DMS 273 treated with DMSO at 0.1 percent for 48 hours (cell line): ENCODE measurements around the gene SSR2.

Experiments used
- DNase-seq: peaks from one replicate; lab custom pipeline; 2025; lab: John Stamatoyannopoulos, UW

The SSR2 gene

DNA sequence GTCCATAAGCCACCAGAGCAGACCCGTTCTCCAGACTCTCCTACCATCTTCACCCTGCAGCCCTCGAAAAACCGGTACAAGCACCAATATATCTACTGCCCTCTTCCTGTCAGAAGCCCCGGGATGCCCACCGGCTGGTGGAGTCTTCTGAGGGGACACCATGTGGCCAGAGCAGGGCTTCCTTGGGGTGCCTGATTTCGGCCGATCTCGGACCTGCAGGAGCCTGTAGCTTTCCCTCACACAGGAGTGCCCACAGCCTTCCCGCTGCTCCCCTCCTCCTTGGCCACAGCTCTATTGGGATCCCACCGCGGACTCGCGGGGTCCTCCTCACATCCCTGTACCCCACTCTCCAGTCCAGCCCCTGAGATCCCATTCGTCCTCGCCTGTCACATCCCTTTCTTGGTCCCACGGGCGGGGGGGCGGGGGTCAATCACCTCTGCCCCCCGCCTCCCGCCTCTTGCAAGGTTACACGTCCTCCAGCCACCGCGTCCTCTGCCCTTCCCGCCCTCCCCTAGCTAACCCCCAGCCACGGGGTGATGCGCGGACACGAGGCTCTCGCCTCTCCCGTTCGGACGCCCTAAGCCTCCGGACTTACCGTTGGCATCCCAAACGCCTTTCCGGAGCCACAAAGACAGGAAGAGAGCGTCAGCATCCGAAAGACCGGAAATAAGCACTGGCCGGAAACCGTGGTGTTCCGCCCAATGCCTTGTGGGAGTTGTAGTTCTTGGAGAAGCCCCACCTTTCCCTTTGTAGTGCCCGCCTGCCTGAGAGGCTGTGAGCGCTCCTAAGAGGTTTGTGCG, at the start of gene SSR2:
TSS of gene SSR2 (minus strand) at position 659 of the 800 bp plus-strand sequence. CDS start 784 bp downstream, outside the sequence.
- peak; percentile 79 for DNase-seq

DNA sequence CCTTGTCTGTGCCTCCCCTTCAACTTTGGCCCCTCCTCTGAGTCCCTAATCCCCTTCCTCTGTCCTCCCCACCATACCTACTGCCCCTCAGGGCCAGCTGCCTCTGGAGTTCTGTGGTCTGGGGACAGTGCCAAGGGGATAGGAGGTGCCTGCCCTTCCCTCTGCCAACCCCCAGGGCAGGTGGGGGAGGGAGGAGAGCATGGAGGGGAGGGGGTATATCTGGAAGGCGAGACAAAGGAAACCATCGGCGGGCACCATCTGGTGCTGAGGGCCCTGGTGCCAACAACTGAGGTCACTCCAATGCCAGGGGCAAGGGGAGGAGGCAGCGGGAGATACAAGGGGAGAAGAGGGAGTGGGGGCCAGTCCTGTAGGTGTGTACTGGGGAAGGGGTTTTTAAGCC, 49.8 kb upstream of the SSR2 start:
- peak; percentile 87 for DNase-seq

DNA sequence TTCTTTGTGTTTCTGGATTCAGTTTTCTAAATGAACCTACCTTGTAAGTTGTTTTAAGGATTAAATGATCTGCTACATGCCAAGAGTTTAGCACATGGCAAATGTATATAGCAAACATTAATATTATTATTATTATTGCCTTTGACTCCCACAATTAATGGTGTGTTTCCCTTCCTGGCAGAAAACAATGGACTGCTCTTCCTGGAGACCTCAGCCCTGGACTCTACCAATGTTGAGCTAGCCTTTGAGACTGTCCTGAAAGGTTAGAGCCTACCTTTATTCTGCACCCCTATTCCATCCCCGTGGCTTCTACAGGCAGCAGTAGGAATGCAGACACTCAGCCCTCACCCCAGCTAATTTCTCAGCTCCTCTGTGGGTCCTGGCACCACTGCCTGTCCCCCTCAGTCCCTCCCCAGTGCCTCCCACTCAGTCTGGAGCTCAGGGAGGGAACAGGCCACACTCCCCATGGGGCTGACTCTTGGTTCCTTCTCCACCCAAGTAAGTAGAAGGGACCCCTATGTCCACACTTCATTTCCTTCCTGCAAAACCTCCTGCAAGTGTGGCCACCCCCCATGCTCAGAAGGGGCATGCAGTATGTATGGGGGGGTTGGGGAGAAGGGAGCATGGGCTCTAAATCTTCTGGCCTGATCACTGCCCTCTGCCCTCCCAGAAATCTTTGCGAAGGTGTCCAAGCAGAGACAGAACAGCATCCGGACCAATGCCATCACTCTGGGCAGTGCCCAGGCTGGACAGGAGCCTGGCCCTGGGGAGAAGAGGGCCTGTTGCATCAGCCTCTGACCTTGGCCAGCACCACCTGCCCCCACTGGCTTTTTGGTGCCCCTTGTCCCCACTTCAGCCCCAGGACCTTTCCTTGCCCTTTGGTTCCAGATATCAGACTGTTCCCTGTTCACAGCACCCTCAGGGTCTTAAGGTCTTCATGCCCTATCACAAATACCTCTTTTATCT, 49.0 kb upstream of the SSR2 start:
- no peak for DNase-seq

DNA sequence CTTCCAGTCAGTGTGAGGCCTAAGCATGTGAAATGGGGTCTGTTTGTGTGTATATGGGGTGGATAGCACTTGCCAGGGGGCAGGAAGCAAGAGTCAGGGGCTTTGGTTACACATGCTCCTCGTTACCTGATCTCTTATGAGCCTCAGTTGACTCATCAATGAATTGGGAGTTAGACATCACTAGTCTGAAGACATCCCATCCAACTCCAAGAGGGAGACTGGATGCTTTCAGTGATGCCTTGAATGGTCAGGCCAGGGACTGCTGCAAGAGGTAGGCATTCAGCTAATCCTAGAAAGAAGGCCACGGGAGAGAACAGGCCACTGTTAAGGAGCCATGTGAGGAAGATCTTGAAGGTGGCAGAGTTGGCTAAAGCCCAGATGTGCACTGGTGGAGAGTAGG, 46.5 kb upstream of the SSR2 start:
- DNase-seq, result no peak

DNA sequence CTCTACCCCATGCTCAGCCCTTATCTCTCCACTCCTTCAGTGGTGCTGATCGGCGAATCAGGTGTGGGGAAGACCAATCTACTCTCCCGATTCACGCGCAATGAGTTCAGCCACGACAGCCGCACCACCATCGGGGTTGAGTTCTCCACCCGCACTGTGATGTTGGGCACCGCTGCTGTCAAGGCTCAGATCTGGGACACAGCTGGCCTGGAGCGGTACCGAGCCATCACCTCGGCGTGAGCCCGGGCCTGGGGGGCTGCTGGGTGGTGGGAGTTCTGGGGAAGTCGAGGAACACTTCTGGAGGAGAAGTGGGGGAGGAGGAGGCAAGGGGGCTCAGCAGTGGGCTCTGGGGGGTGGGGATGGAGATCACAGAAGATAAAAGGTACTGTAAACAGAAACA, 45.1 kb upstream of the SSR2 start:
- DNase-seq, result no peak

DNA sequence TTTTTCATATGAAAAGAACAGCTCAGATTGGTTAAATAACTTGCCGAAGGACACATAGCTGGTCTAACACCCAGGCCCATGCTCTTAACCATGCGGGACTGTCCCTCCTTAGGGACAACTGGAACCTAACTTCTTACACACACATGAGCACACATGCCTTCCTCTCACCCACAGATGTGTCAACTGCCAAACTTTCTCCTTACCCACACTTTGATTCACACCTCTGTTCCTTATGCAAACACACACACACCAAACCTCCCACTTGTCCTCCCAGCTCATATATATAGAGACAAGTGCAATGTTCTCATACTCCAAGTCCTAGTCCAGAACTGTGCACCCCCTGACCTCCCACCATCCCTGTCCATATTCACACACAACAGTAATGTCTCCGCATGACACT, 44.5 kb upstream of the SSR2 start:
- DNase-seq, result no peak

DNA sequence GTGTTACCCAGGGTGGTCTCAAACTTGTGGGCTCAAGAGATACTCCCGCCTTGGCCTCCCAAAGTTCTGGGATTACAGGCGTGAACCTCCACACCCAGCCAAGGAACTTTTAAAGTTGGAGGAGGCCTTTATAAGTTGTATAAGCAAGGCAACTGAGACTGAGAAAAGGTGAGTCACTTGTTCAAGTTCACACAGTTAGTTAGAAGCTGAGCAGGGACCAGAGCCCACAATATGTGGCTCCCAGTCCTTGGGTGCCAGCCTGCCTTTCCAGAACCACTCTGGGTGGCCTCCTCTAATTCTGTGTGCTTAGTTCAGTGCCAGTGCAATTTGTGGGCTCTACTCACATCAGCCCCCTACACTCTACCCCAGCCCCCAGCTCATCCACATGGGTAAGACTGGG, 43.9 kb upstream of the SSR2 start:
- DNase-seq, result no peak

DNA sequence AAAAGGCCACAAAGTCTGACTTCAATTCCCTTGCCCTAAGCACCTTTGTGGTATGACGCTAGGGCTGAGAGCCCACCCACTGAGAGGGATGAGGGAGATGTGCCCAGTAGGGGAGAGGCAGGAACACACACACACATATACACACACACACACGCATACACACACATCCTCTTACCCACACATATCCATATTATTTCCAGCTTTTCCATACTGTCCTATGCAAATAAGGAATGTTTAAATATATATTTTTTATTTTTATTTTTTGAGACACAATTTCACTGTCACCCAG, 43.2 kb upstream of the SSR2 start:
- DNase-seq, result no peak

DNA sequence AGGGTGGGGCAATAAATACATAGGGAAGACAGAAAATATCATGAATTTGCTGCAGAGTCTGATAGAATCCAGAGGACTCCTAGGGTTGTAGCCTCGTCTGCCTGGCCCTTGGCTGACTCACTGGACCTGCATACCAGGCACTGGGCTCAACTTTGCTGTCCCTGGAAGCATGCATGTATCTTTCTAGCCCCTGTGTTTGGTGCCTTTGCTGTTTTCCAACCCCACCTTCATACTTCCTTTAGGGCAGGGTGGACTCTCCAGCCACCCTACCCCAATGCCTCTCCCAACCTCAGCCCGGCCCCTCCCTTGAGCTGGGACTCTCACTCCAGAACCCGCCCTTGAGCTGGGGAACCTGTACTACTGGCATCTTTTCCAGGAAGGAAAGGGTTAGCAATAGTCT, 41.4 kb upstream of the SSR2 start:
- DNase-seq, result no peak

DNA sequence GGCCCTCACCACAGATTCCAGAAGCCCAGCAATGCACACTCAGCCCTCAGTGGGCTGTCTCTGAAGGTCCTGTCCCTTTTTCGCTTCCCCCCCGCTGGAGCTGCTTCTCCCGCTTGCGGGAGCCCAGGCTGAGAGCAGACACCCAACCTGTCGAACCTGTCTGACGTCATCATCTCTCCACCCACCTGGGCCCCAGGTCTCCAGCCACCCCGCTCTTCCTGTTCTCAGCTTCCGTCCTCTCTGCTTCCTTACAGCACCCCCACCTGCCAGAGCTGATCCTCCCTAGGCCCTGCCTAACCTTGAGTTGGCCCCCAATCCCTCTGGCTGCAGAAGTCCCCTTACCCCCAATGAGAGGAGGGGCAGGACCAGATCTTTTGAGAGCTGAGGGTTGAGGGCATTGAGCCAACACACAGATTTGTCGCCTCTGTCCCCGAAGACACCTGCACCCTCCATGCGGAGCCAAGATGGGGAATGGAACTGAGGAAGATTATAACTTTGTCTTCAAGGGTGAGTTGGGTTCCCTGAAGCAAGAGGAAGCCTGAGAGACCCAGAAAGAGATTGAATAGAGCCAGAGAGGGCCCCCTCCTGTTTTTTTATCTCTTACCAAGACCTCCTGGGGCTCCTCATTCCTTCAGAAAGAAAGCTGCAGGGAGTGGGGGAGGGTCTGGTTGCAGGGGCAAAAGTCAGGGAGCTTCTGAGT, 40.3 kb upstream of the SSR2 start, which contains the start of gene RAB25:
TSS of gene RAB25 (plus strand) at position 224 of the 700 bp plus-strand sequence. CDS start at position 465, 241 bp downstream.
- DNase-seq, result no peak

DNA sequence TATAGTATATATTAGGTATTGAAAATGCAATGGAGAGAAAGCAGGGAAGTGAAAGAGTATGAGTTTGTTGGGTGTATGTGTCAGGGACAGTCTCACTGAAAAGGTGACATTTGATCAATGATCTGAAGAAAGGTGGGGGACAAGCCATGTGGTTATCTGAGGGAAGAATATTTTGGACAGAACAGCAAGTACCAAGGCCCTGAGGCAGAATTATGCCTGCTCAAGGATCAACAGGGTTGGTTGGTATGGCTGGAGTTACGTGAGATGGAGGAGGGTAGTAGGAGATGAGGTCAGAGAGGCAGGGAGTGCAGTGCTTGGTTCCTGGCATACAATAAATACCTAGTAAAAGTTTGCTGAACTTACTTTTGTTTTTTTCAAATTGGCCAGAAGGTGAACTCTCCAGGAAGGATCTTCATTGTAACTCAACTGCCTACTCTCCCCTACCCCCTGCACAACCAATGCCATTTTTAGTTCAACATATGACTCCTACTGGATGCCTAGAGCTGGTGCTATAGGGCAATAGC, 35.6 kb upstream of the SSR2 start:
- DNase-seq, result no peak

DNA sequence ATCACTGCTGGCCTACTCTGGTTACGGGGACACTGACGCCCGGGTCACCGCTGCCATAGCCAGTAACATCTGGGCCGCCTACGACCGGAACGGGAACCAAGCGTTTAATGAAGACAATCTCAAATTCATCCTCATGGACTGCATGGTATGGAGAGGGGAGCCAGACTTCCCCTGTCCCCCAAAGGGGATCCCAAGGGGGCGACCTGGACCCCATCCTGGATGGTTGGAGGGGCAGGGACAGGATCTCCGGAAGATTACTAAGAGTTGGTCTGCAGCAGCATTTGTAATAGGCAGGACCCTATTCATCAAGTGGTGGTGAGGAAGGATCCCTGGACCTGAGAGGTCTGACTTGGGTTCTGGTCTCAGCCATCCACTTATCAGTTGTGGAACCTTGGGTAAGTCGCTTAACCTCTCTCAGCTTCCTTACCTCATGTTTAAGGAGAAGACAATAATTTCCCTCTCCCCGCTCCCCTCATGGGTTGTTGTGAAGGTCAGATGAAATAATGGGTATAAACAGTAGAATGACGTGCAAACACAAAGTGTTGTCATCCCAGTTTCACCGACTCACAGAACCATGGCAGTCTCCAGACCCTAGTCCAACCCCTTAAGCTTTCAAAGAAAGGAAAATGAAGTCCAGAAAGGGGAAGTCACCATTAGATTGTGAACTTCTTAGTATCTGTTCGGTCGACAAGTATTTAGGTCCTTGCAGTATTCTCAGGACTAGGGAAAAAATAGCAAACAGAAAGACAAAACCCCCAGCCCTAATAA, 34.7 kb upstream of the SSR2 start:
- no peak for DNase-seq

DNA sequence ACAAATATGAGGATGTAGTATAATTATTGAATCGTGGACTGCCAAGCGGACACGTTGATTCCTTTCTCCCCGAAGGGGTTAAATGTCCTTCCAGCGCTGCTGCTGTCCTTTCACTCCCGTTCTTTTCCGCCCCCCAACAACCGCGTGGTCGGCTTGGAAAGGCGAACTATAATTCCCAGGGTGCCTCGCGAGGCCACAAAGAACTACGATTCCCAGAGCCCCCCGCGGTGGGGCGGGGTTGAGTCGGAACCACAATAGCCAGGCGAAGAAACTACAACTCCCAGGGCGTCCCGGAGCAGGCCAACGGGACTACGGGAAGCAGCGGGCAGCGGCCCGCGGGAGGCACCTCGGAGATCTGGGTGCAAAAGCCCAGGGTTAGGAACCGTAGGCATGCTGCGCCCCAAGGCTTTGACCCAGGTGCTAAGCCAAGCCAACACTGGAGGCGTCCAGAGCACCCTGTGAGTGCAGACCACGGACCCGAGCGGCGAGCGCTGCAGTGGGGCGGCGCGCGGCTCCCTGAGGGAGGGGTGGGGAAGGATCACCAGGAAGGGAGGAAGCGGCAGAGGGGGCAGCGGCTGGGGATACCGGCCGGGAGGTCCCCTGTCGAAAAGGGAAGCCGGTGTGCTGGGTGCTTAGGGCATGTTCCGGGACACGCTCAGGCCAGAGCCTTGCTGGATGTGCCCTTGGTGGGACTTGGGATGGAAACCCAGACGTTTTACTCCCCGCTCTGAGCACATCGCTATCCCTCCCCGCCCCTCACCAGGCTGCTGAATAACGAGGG, 33.9 kb upstream of the SSR2 start, which contains the start of gene LAMTOR2:
TSS of gene LAMTOR2 (plus strand) at position 283 of the 781 bp plus-strand sequence. CDS start at position 391, 108 bp downstream.
- peak; percentile 97 for DNase-seq

DNA sequence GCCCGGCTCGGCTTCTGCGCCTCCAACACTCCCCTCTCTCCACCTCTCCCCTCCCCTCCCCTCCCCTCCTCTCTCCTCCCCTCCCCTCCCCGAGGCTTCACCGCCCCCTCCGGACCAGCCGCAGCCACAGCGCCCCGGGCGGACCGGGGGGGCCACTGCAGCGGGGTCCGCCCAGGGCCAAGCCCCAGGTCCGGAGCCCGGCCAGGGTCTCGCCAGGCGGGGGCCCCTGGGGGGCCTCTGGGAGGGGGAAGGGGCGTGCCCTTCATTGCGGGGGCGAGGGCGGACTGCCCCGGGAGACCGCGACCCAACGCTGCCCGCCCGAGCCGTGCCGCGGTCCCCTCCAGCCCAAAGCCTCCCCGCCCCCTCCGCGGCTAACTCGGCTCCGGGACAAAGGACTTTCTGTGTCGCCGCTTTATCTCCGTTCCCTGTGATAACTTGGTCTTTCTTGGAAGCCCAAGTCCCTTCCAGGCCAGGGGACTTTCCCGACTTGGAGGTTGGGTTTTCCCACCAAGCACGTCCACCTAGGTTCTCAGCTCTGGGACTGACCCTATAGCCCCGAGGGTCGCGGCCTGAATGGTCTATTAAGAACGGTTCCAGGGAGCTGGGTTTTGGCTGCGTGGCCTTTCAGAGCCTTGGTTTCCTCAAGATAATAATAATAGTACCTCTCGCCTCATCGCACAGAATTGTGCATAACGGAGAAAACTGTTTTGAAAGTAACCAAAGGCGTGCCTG, 33.2 kb upstream of the SSR2 start, which contains the start of gene UBQLN4:
TSS of gene UBQLN4 (minus strand) at position 31 of the 732 bp plus-strand sequence. CDS start 97 bp downstream, outside the sequence.
- DNase-seq, result peak; percentile 54

DNA sequence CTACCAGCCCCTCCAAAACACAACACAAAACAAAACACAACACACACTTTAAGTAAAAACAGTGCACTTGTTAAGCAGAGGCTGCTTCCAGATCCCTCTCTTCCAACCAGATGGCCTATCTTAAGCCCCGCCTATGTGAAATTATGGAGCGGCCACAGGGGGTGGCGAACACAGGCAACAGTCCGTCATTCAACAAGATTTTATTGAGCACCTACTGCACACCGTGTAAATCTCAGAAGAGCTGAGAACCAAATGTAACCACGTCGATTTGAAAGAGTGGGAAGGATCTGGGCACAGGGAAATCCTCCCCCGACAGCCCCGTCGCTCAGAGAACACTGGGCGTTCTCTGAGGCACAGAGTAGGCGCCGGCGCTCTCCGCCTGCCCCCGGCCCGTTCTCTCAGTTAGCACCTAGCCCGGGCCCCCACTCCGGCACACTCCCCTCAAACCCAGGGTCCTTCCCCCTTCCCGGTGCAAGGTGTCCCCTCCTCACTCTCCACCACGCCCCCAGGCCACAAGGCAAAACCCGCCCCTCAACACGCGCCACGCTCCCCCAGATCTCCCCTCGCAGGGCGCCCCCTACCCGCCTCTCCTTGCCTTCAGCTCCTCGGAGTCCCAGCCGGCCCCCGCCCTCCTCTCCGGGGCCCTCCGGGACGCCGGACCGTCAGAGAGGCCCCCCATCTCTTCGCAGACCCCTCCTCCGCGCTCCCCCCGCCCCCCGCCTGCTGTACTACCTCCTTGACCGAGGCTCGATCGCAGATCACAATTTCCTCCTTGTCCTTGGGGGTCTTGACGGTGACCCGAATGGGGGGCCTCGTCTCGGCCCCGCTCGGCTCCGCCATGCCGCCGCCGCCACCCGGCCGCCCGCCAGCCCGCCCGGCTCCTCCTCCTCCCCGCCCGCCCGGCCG, 32.4 kb upstream of the SSR2 start:
- peak; percentile 48 for DNase-seq

DNA sequence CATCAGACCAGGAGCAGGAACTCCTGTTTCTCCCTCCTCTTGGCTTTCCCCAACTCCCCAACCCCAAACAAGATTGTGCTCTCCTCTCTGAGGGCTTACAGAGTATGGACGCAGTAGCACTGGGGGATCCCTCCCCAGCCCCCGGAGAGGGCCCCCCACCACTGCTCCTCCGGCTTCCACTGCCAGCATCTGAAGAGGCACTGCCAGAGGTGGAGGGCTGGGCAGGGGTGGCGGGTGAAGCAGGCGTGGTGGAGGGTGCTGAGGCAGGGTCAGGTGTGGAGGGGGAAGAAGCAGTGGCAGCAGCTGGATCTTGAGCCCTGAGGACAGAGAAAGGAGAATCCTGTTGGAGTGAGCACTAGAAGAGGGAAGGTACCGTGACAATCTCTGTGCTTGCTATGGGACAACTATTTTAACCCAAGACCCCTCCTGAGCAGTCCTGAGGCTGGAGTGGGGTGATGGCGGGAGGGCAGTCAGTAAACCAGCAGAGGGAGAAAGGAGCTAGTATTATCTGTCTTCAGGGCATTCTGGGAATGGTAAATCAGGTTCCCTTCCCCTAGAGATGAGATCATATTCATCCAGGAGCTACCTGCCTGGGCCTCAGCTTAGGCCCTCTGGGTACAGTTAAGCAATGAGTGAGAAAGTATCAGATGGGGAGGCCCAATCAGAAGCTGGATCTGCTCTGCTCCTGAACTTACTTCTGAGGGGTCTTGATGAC, 30.4 kb upstream of the SSR2 start:
- no peak for DNase-seq

DNA sequence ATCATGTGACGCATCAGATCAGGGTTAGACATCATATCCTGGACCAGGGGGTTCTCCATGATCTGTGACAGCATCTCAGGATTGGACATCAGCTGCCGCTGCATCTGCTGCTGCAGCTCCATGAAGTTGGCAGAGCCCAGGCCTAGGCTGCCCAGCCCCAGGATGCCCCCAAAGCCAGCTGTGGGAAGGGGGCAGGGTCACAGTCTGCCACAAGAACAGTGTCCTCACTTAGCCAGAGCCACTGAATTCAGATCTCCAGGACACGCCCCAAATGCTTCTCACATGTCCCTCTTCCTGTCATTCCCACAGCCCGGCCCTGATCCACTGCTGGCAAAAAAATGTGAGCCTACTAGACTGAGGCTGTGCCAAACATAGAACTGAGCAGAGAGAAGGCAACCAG, 29.6 kb upstream of the SSR2 start:
- no peak for DNase-seq
